Bronchial epithelial cell (primary cell): Measurements from ENCODE around the gene HNRNPUL1. TPM values are rescaled to one million over a fixed set of nuclear protein-coding genes. Genes with fewer than 3 reads are reported as not detected.

Experiments used
- DNase-seq: peaks from one replicate; pipeline ENCODE4 v3.0.0-alpha.2; 2010; ENCODE audit warnings: low read depth
- FAIRE-seq: peaks from 2 replicates; lab custom pipeline; 2011; peaks lifted over from hg19 to GRCh38; lab: Jason Lieb, UNC
- H3K27me3 ChIP-seq: 2 replicates; pipeline ENCODE4 v1.5.1; 2011; ENCODE audit warnings: low read length; ENCODE audit not compliant: control insufficient read depth, insufficient read depth
- H3K36me3 ChIP-seq: 2 replicates; pipeline ENCODE4 v1.5.1; 2011; ENCODE audit warnings: low read length; ENCODE audit not compliant: control insufficient read depth, insufficient read depth
- H3K4me3 ChIP-seq: 2 replicates; pipeline ENCODE4 v1.5.1; 2011; ENCODE audit warnings: mild to moderate bottlenecking, low read depth, low read length, control low read depth
- CTCF ChIP-seq: IDR thresholded peaks from 2 replicates; pipeline ENCODE4 v1.5.1; 2011; ENCODE audit warnings: mild to moderate bottlenecking, moderate library complexity, low read length, control low read depth, inconsistent platforms; ENCODE audit not compliant: insufficient read depth, severe bottlenecking
- total RNA-seq: library from RNA; depleted of rRNA; stranded (reverse); fragments of >200 nt; gene quantifications from 2 replicates; pipeline ENCODE4 v1.2.1, GENCODE V29; 2014

HNRNPUL1 gene
- total RNA-seq, 1 donor from 2014 or later = 41.9 TPM

DNA sequence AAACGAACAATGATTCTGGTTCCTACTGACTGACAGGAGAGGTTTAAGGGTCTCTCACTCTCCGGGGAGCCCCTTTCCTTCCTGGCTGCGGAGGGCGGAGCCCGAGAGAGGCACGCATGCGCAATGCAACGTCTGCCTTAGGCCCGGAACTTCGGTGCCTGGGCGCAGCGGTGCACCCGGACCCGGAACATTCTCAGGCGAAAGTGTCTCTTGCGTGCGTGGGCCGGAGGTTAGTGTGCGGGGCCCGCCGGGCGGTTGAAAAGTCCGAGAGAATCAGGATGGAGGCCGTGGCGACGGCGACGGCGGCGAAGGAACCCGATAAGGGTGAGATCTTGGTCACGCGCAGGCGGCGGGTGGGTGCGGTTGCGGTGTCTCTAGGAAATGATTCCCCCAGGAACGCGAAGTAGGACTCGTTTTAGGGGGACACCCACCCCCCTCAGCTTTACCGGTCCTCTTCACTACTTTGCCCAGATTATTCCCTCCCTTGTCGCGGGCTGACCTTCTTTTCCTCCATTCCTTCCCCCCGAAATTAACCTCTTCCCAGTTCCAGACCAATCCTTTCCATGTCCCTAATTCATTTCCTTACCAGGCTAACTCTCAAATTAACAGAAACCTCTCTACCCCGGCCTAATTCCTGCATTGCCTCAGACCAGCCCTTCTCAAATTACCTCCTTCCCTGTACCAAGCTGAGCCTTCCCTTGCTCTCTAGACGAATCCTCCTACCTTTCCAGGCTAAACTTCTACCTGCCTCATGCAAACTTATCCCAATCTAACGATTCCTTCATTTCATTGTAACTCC, 46.1 kb downstream of the HNRNPUL1 start, which contains the start of gene CCDC97:
Gene CCDC97 (plus strand): TSS at position 140 of the 799 bp plus-strand sequence. CDS start 139 bp downstream, at position 279.
- FAIRE-seq (no peak), DNase-seq (peak; percentile 66)
- peaks cover 15% of the 10 kb centered on the region for H3K36me3 ChIP-seq
- TF ChIP-seq CTCF = no peak
- H3K27me3 ChIP-seq = no peaks in the 10 kb centered on the region
- H3K4me3 ChIP-seq = peak within 1 kb of the TSS; percentile 58

DNA sequence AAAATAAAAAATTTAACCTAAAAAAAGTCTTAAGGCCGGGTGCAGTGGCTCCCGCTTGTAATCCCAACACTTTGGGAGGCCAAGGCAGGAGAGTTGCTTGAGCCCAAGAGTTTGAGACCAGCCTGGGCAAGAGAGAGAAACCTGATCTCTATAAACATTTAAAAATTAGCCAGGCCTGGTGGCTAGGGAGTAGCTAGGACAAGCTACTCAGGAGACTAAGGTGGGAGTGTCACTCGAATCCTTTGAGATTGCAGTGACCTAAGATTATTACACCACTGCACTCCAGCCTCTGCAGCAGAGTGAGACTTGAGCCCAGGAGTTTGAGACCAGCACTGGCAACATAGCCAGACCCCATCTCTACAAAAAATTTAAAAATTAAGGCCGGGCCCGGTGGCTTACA, 46.9 kb downstream of the HNRNPUL1 start:
- no peak for TF ChIP-seq CTCF
- Histone ChIP-seq H3K36me3 (peaks cover 13% of the 10 kb centered on the region), H3K27me3 (no peaks in the 10 kb centered on the region), H3K4me3 (peak overlapping the region; percentile 58)
- DNase-seq = no peak
- FAIRE-seq = no peak

DNA sequence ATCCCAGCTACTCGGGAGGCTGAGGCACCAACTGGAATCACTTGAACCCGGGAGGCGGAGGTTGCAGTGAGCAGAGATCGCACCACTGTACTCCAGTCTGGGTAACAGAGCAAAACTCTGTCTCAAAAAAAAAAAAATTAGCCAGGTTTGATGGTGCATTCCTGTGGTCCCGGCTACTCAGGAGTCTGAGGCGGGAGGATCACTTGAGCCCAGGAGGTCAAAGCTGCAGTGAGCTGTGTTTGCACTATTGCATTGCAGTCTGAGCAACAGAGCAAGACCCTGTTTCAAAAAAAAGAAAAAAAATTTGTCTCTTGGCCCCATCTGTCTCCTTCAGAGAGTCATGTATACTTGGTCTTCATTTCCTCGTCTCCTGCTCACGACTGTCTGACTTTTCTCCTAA, 47.4 kb downstream of the HNRNPUL1 start:
- no peak overlapping the region for H3K4me3 ChIP-seq
- H3K36me3 ChIP-seq = peaks cover 14% of the 10 kb centered on the region
- no peaks in the 10 kb centered on the region for H3K27me3 ChIP-seq
- DNase-seq = no peak
- TF ChIP-seq CTCF = no peak
- no peak for FAIRE-seq

DNA sequence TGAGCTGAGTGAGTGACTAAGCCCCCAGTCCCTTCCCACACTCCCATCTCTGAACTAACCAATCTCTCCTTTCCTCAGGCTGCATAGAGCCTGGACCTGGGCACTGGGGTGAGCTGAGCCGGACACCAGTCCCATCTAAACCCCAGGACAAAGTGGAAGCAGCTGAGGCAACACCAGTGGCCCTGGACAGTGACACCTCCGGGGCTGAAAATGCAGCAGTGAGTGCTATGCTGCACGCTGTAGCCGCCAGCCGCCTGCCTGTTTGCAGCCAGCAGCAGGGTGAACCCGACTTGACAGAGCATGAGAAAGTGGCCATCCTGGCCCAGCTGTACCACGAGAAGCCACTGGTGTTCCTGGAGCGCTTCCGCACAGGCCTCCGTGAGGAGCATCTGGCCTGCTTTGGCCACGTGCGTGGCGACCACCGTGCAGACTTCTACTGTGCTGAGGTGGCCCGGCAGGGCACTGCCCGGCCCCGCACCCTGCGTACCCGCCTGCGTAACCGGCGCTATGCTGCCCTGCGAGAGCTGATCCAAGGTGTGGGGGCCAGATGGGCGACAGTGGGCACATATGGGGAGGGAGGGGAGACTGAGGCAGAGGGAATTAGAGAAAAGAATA, 52.2 kb downstream of the HNRNPUL1 start:
- peaks cover 36% of the 10 kb centered on the region for H3K36me3 ChIP-seq
- FAIRE-seq (no peak), DNase-seq (no peak)
- TF ChIP-seq CTCF = no peak
- H3K4me3 ChIP-seq = no peak overlapping the region
- no peaks in the 10 kb centered on the region for H3K27me3 ChIP-seq

GRCh38 chr19:41318696-41319499, 54.7 kb downstream of the HNRNPUL1 start:
- TF ChIP-seq CTCF = no peak
- peaks cover 34% of the 10 kb centered on the region for H3K36me3 ChIP-seq
- H3K27me3 ChIP-seq = no peaks in the 10 kb centered on the region

More at GRCh38 chr19:41318696-41319499, 54.7 kb downstream of the HNRNPUL1 start:
- FAIRE-seq (peak; percentile 79), DNase-seq (no peak)
- no peak overlapping the region for H3K4me3 ChIP-seq
